Hepatocyte (in vitro differentiated cells): ENCODE results near the gene SMIM43. TPM values are rescaled to one million over a fixed set of nuclear protein-coding genes. Genes with fewer than 3 reads are reported as not detected.

Experiments used
- DNase-seq: peaks from one replicate; pipeline ENCODE4 v3.0.0-alpha.2; 2016; ENCODE audit warnings: low spot score
- H2AFZ ChIP-seq: fragments of 200-600 bp; sonication (generic); 2 replicates; pipeline ENCODE4 v1.6.0; 2016; ENCODE audit warnings: antibody characterized with exemption, mild to moderate bottlenecking
- H3K27ac ChIP-seq: fragments of 200-600 bp; sonication (generic); 2 replicates; pipeline ENCODE4 v1.5.1; 2016; ENCODE audit warnings: mild to moderate bottlenecking
- H3K27me3 ChIP-seq: fragments of 200-600 bp; sonication (generic); 2 replicates; pipeline ENCODE4 v1.6.1; 2016
- H3K36me3 ChIP-seq: fragments of 200-600 bp; sonication (generic); replicated peaks from 2 replicates; pipeline ENCODE4 v1.5.1; 2016; ENCODE audit warnings: low read depth; ENCODE audit not compliant: insufficient read depth
- H3K4me1 ChIP-seq: fragments of 200-600 bp; sonication (generic); 2 replicates; pipeline ENCODE4 v1.5.1; 2016; ENCODE audit warnings: mild to moderate bottlenecking, moderate library complexity; ENCODE audit not compliant: insufficient read depth
- H3K4me2 ChIP-seq: fragments of 200-600 bp; sonication (generic); 2 replicates; pipeline ENCODE4 v1.6.0; 2016
- H3K4me3 ChIP-seq: fragments of 200-600 bp; sonication (generic); 2 replicates; pipeline ENCODE4 v1.5.1; 2016; ENCODE audit warnings: mild to moderate bottlenecking
- H3K79me2 ChIP-seq: fragments of 200-600 bp; sonication (generic); 2 replicates; pipeline ENCODE4 v1.6.0; 2017; ENCODE audit warnings: mild to moderate bottlenecking
- H3K9me2 ChIP-seq: fragments of 200-600 bp; sonication (generic); replicated peaks from 2 replicates; pipeline ENCODE4 v1.6.0; 2017; ENCODE audit warnings: mild to moderate bottlenecking; ENCODE audit not compliant: insufficient read depth
- H3K9me3 ChIP-seq: fragments of 200-600 bp; sonication (generic); 2 replicates; pipeline ENCODE4 v1.5.1; 2016; ENCODE audit warnings: low read depth, mild to moderate bottlenecking
- H4K20me1 ChIP-seq: fragments of 200-600 bp; sonication (generic); 2 replicates; pipeline ENCODE4 v1.6.0; 2016; ENCODE audit warnings: mild to moderate bottlenecking; ENCODE audit not compliant: insufficient read depth, poor library complexity, severe bottlenecking
- EZH2 ChIP-seq: fragments of 200-600 bp; sonication (generic); IDR thresholded peaks from 2 replicates; pipeline ENCODE4 v1.6.1; 2016; ENCODE audit warnings: antibody characterized with exemption, mild to moderate bottlenecking, borderline replicate concordance
- EZH2phosphoT487 ChIP-seq: fragments of 200-600 bp; sonication (generic); IDR thresholded peaks from one replicate; pipeline ENCODE4 v1.6.1; 2018; ENCODE audit warnings: antibody characterized with exemption, mild to moderate bottlenecking, low read depth, moderate library complexity; ENCODE audit not compliant: unreplicated experiment, severe bottlenecking
- WGBS: methylation state at CpG from one replicate; pipeline ENCODE4 v1.1.6; 2016; ENCODE audit warnings: low lambda C conversion rate; ENCODE audit errors: missing lambda C conversion rate; 5-methylcytosine and 5-hydroxymethylcytosine counted together
- polyA plus RNA-seq: library from polyadenylated mRNA; unstranded; fragments of >200 nt; fragmentation: Nextera tagmentation; extraction: Ambion mirVana; gene quantifications from 2 replicates; pipeline ENCODE4 v1.2.1, GENCODE V29; 2016
- total RNA-seq: library from RNA; depleted of rRNA; stranded (reverse); fragments of >200 nt; gene quantifications from 2 replicates; pipeline ENCODE4 v1.2.3, GENCODE V29; 2014
- TF ChIP-seq, protein P1 (sequence below): fragments of 200-600 bp; sonication (generic); IDR thresholded peaks from 2 replicates; pipeline ENCODE4 v1.5.1; 2016; ENCODE audit warnings: antibody characterized with exemption, mild to moderate bottlenecking; ENCODE audit not compliant: poor library complexity

The SMIM43 gene
- total and polyA plus RNA-seq, 2 experiments from 2014 or later: 0.95 TPM; not detected in 1

DNA sequence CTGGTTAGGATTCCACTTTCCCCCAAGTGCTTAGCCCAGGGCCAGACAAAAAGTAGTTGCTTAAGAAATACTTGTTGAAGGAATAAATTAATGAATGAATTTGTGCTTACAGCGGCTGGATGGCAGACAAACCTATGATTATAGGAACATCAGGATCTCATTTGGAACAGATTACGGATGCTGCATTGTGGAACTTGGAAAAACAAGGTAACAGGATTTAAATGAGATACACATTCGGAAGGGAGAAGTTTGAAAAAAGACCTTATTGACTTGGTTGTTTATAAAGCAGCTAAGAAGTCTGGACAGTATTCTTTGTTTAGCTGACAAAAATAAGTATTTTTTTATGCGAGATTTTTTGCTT lies 36.7 kb upstream of the SMIM43 start:
- Histone ChIP-seq H3K4me1 (peaks cover 6% of the 10 kb centered on the region), H3K79me2 (peaks cover 15% of the 10 kb centered on the region), H3K36me3 (no peaks in the 10 kb centered on the region), H3K9me3 (no peaks in the 10 kb centered on the region), H3K9me2 (no peaks in the 10 kb centered on the region), H3K4me2 (peak overlapping the region; percentile 82), H2AFZ (peak overlapping the region; percentile 92), H4K20me1 (no peaks in the 10 kb centered on the region), H3K27me3 (no peaks in the 10 kb centered on the region), H3K4me3 (peak overlapping the region; percentile 47), H3K27ac (peak overlapping the region; percentile 94)
- TF ChIP-seq EZH2phosphoT487: no peak
- TF ChIP-seq, protein P1, sequence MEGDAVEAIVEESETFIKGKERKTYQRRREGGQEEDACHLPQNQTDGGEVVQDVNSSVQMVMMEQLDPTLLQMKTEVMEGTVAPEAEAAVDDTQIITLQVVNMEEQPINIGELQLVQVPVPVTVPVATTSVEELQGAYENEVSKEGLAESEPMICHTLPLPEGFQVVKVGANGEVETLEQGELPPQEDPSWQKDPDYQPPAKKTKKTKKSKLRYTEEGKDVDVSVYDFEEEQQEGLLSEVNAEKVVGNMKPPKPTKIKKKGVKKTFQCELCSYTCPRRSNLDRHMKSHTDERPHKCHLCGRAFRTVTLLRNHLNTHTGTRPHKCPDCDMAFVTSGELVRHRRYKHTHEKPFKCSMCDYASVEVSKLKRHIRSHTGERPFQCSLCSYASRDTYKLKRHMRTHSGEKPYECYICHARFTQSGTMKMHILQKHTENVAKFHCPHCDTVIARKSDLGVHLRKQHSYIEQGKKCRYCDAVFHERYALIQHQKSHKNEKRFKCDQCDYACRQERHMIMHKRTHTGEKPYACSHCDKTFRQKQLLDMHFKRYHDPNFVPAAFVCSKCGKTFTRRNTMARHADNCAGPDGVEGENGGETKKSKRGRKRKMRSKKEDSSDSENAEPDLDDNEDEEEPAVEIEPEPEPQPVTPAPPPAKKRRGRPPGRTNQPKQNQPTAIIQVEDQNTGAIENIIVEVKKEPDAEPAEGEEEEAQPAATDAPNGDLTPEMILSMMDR: no peak
- TF ChIP-seq EZH2: no peak
- no peak for DNase-seq
- 27% methylated on average over 4 of the region's 4 CpGs for WGBS

DNA sequence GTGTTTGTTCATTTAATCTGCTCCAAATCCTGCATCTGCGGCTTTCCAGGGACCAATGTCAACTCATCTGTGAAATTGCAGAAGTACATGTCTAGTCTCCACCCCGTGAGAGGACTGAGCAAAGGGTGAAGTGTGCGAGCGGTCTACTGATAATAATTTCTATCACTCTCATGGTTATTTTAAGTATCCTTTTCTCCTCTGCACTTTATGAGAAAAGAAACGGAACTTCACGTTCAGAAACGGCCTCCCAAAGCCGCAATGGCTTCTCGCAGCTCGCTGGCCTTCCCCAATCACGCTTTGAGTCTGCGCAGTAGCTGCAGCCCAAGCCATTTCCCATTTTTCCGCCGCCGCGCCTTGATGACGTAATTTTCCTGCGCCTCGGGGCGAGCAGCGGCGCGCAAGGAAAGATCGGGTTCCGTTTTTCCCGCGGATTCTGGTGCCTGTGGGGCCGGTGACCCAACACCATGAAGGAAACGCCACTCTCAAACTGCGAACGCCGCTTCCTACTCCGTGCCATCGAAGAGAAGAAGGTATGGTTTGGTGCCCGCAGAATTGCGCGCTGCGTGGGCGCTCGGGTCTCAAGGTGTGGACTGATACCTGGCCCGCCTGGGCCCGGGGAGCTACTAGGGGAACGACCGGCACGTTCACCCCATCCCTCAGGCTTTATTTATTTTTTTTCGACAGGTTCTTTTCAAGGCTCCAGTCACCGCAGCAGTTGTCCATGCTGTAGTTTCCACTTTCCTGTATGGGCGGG lies 36.2 kb upstream of the SMIM43 start, which contains the start of gene EXOSC9:
TSS of gene EXOSC9 (plus strand) at position 363 of the 754 bp plus-strand sequence. CDS start at position 465, 102 bp downstream.
- H3K36me3 ChIP-seq: no peaks in the 10 kb centered on the region
- H3K4me1 ChIP-seq: peaks cover 6% of the 10 kb centered on the region
- no peaks in the 10 kb centered on the region for H3K27me3 ChIP-seq
- no peaks in the 10 kb centered on the region for H4K20me1 ChIP-seq
- H2AFZ ChIP-seq: peak within 1 kb of the TSS; percentile 92
- H3K27ac ChIP-seq: peak within 1 kb of the TSS; percentile 94
- WGBS: 2% methylated on average over 48 of the region's 48 CpGs
- H3K9me3 ChIP-seq: no peaks in the 10 kb centered on the region
- H3K4me3 ChIP-seq: peak within 1 kb of the TSS; percentile 47
- H3K9me2 ChIP-seq: no peaks in the 10 kb centered on the region
- peaks cover 15% of the 10 kb centered on the region for H3K79me2 ChIP-seq
- TF ChIP-seq, protein P1: no peak
- no peak for TF ChIP-seq EZH2phosphoT487
- no peak for TF ChIP-seq EZH2
- H3K4me2 ChIP-seq: peak within 1 kb of the TSS; percentile 82
- DNase-seq: peak; percentile 95

DNA sequence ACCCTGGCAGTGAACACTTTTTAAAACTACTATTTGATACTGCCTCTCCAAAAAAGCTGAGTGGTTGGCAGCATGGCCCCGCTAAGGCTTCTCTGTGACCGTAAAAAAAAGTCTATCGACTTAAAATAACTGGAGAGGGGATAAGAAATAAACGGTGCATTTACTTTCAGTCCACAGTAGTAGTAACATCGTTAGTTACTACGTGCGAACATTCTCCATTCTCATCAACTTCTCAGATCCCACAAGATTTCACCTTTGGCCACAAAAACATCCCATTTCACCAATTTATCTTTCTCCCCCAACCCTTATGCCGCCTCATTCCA lies 35.6 kb upstream of the SMIM43 start:
- Histone ChIP-seq H3K9me2 (no peaks in the 10 kb centered on the region), H3K4me3 (peak overlapping the region; percentile 39), H4K20me1 (no peaks in the 10 kb centered on the region), H2AFZ (peak overlapping the region; percentile 92), H3K9me3 (no peaks in the 10 kb centered on the region), H3K4me1 (peaks cover 6% of the 10 kb centered on the region), H3K36me3 (no peaks in the 10 kb centered on the region), H3K27ac (peak overlapping the region; percentile 94), H3K4me2 (peak overlapping the region; percentile 77), H3K79me2 (peaks cover 15% of the 10 kb centered on the region), H3K27me3 (no peaks in the 10 kb centered on the region)
- WGBS: 69% methylated on average over 8 of the region's 8 CpGs
- TF ChIP-seq EZH2phosphoT487: no peak
- no peak for TF ChIP-seq EZH2
- TF ChIP-seq, protein P1: no peak
- no peak for DNase-seq
